ENCODE measurements around the gene DYSF. TPM values are rescaled to one million over a fixed set of nuclear protein-coding genes. Genes with fewer than 3 reads are reported as not detected.

Gene DYSF
- total and polyA plus RNA-seq, 2 donors (not counting 1 experiment from before 2014, with no cell fraction given) = 0.17 to 0.43 TPM

DNA sequence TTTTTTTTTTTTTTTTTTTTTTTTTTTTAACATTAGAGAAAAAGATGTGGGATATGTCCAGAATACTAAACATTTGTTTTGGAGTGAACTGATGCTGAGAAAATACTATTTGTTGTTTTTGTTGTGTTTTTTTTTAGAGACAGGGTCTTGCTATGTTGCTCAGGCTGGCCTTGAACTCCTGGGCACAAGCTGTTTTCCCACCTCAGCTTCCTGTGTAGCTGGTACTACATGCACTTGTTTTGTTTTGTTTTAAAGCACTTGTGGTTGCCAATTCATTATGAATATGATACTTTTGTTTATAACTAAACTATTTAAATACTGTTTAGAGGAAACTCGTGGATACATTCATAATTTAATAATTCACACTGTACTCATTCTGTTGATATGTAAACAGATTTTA lies 33.4 kb upstream of the DYSF start:
- Histone ChIP-seq H2AFZ (ENCODE audit: insufficient read depth, low read depth, low read length, poor library complexity, severe bottlenecking) (no peak overlapping the region), H3K27me3 (replicated peaks in 1 of 4; ENCODE audit: control extremely low read depth in 1 of 4, control insufficient read depth in 3 of 4, insufficient read depth in 4 of 4, low read length in 3 of 4) (no peaks in the 10 kb centered on the region), H3K36me3 (replicated peaks in 1 of 2; ENCODE audit: control extremely low read depth in 1 of 2, control insufficient read depth in 1 of 2, extremely low read depth in 1 of 2, insufficient read depth in 2 of 2, low read length in 1 of 2) (peaks cover 9 to 25% of the 10 kb centered on the region in 2 experiments), H3K4me3 (ENCODE audit: control extremely low read depth in 1 of 5, extremely low read depth in 1 of 5, insufficient read depth in 1 of 5, low read depth in 2 of 5, low read length in 4 of 5) (no peak overlapping the region), H3K27ac (ENCODE audit: low read length in 2 of 2) (no peak overlapping the region), H3K4me1 (ENCODE audit: control insufficient read depth in 2 of 2, insufficient read depth in 2 of 2, low read length in 2 of 2) (peaks cover 5% of the 10 kb centered on the region in 2 donors), H3K9ac (ENCODE audit: low read length) (no peak overlapping the region), H4K20me1 (ENCODE audit: control insufficient read depth, insufficient read depth, low read length, poor library complexity, severe bottlenecking) (no peaks in the 10 kb centered on the region), H3K4me2 (replicated peaks; ENCODE audit: low read depth, low read length, poor library complexity, severe bottlenecking) (no peak overlapping the region), H3K79me2 (ENCODE audit: control insufficient read depth, insufficient read depth, low read length) (no peaks in the 10 kb centered on the region), H3K9me3 (ENCODE audit: control extremely low read depth in 1 of 3, control insufficient read depth in 2 of 3, insufficient read depth in 1 of 3, low read length in 2 of 3) (no peaks in the 10 kb centered on the region)
- DNase-seq = no peak
- no peak for ATAC-seq (ENCODE audit: low read depth)
- TF ChIP-seq, protein P1, sequence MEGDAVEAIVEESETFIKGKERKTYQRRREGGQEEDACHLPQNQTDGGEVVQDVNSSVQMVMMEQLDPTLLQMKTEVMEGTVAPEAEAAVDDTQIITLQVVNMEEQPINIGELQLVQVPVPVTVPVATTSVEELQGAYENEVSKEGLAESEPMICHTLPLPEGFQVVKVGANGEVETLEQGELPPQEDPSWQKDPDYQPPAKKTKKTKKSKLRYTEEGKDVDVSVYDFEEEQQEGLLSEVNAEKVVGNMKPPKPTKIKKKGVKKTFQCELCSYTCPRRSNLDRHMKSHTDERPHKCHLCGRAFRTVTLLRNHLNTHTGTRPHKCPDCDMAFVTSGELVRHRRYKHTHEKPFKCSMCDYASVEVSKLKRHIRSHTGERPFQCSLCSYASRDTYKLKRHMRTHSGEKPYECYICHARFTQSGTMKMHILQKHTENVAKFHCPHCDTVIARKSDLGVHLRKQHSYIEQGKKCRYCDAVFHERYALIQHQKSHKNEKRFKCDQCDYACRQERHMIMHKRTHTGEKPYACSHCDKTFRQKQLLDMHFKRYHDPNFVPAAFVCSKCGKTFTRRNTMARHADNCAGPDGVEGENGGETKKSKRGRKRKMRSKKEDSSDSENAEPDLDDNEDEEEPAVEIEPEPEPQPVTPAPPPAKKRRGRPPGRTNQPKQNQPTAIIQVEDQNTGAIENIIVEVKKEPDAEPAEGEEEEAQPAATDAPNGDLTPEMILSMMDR (IDR thresholded peaks at IDR 0.05) = no peak
- TF ChIP-seq EZH2 (IDR thresholded peaks at IDR 0.05; ENCODE audit: borderline replicate concordance, insufficient read depth, low read depth, low read length, poor library complexity, severe bottlenecking) = no peak
- Mint-ChIP-seq H3K27me3 (no peaks in the 10 kb centered on the region), H3K4me1 (peaks cover 7% of the 10 kb centered on the region), H3K9me3 (ENCODE audit: insufficient read depth) (no peaks in the 10 kb centered on the region), H3K4me3 (no peak overlapping the region), H3K27ac (no peak overlapping the region)
- ChIA-PET POLR2A (no interaction called here), CTCF (interaction anchor here (0.6 to 0.7 kb wide), 3 partner anchors 120 to 1277 kb away, joined by 3 to 5 read pairs (median 4); partner anchors contain the start of gene NAGK)
- WGBS (ENCODE audit: insufficient coverage) = no CpG with 5 or more reads among the region's 1 CpG
- intact Hi-C loops (cut with micrococcal nuclease) = loop anchor here (5.0 kb wide), 1 partner anchor 88 kb away; the partner anchor contains the start of gene ZNF638

DNA sequence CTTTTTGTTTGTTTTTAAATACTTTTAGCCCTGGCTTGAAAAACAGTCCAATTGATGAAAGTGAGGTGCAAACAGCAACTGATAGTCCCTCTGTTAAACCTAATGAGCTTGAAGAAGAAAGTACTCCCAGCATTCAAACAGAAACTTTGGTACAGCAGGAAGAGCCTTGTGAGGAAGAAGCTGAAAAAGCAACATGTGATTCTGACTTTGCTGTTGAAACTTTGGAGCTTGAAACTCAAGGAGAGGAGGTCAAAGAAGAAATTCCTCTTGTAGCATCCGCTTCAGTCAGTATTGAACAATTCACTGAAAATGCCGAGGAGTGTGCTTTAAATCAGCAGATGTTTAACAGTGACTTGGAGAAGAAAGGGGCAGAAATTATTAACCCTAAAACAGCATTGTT lies 30.6 kb upstream of the DYSF start:
- H4K20me1 ChIP-seq (ENCODE audit: control insufficient read depth, insufficient read depth, low read length, poor library complexity, severe bottlenecking) = no peaks in the 10 kb centered on the region
- ATAC-seq (ENCODE audit: low read depth) (no peak), DNase-seq (no peak)
- no CpG with 5 or more reads among the region's 2 CpGs for WGBS (ENCODE audit: insufficient coverage)
- peaks cover 2% of the 10 kb centered on the region for H3K4me1 Mint-ChIP-seq
- POLR2A ChIA-PET = no interaction called here
- no peaks in the 10 kb centered on the region for H3K27me3 Mint-ChIP-seq
- peaks cover 16 to 40% of the 10 kb centered on the region in 2 experiments for H3K36me3 ChIP-seq (replicated peaks in 1 of 2; ENCODE audit: control extremely low read depth in 1 of 2, control insufficient read depth in 1 of 2, extremely low read depth in 1 of 2, insufficient read depth in 2 of 2, low read length in 1 of 2)
- CTCF ChIA-PET = no interaction called here
- H3K27ac ChIP-seq (ENCODE audit: low read length in 2 of 2) = no peak overlapping the region
- TF ChIP-seq EZH2 (IDR thresholded peaks at IDR 0.05; ENCODE audit: borderline replicate concordance, insufficient read depth, low read depth, low read length, poor library complexity, severe bottlenecking) = no peak
- TF ChIP-seq, protein P1 (IDR thresholded peaks at IDR 0.05) = no peak
- H3K79me2 ChIP-seq (ENCODE audit: control insufficient read depth, insufficient read depth, low read length) = no peaks in the 10 kb centered on the region
- H3K4me3 ChIP-seq (ENCODE audit: control extremely low read depth in 1 of 5, extremely low read depth in 1 of 5, insufficient read depth in 1 of 5, low read depth in 2 of 5, low read length in 4 of 5) = no peak overlapping the region
- H2AFZ ChIP-seq (ENCODE audit: insufficient read depth, low read depth, low read length, poor library complexity, severe bottlenecking) = no peak overlapping the region
- intact Hi-C loops (cut with micrococcal nuclease) = no loop called here
- H3K27ac Mint-ChIP-seq = no peak overlapping the region
- H3K4me3 Mint-ChIP-seq = no peak overlapping the region
- H3K4me2 ChIP-seq (replicated peaks; ENCODE audit: low read depth, low read length, poor library complexity, severe bottlenecking) = no peak overlapping the region
- H3K9me3 Mint-ChIP-seq (ENCODE audit: insufficient read depth) = no peaks in the 10 kb centered on the region
- H3K27me3 ChIP-seq (replicated peaks in 1 of 4; ENCODE audit: control extremely low read depth in 1 of 4, control insufficient read depth in 3 of 4, insufficient read depth in 4 of 4, low read length in 3 of 4) = no peaks in the 10 kb centered on the region
- H3K4me1 ChIP-seq (ENCODE audit: control insufficient read depth in 2 of 2, insufficient read depth in 2 of 2, low read length in 2 of 2) = peaks cover 1 to 2% of the 10 kb centered on the region in 2 donors
- no peak overlapping the region for H3K9ac ChIP-seq (ENCODE audit: low read length)
- peaks cover 0 to 1% (median 0%) of the 10 kb centered on the region in 3 donors for H3K9me3 ChIP-seq (ENCODE audit: control extremely low read depth in 1 of 3, control insufficient read depth in 2 of 3, insufficient read depth in 1 of 3, low read length in 2 of 3)

Data from B cell (primary cell).